HG02938 (cell line): Measurements from ENCODE around the gene YY1AP1.
"Not testable (repeated sequence)": the region's sequence is repeated elsewhere in the genome, so short reads cannot be mapped to it uniquely, and the experiment has no call there.

ENCODE experiments used
- ATAC-seq: cut with Tn5 transposase; IDR thresholded peaks from one replicate; pipeline ENCODE4 v1.9.1; 2021; ENCODE audit warnings: mild to moderate bottlenecking, moderate library complexity; ENCODE audit not compliant: unreplicated experiment

YY1AP1 gene

GRCh38 chr1:155648207-155649147 lies 40.1 kb downstream of the YY1AP1 start:
- no peak for ATAC-seq

DNA sequence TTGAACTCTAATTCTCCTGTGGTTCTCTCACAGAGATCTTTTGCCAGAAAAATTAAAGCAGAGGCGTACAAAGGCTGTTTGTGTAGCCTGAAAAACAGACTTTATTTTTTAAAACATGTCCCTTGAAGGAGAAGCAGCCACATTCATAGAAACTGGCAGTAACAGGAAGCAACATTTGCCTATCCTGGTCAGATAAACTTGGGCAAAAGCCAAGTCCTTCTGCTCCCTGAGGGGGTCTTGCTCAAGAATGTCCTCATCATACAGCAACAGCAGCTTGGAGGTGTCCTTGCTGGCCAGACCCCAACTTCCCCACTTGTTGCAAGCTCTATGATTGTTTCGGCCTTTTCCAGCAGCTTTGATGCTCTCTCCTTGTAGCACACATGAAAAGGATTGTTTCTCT lies 42.3 kb downstream of the YY1AP1 start:
- ATAC-seq = no peak

- no peak for ATAC-seq
These were observed 42.9 kb downstream of the YY1AP1 start for GRCh38 chr1:155645648-155646047.

DNA sequence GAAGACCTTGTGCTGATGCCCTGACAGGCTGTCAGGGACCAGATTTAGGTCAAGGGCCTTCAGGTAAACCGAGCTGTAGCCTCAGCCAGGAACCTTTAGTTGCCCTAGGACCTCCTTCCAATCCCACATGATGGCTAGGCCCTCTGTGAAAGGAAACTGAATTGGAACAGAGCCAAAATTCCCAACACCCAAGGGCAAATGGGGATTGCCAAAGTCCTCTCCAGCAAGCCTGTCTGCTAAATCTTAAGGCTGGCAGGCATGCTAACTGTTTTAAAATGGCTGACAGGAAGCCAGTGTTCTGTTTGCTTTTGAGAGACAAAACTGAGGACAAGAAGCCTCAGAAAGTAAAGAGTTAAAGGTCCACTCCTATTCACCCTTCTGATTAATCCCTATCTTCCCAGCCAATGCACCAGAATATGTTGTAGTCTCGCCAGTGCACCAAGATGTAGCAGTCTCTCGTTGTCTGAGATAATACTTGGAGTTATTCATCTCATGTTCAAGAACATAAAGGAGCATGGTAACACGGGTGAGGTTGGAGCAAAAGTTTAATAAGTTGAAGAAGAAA lies 43.5 kb downstream of the YY1AP1 start:
- ATAC-seq = no peak

DNA sequence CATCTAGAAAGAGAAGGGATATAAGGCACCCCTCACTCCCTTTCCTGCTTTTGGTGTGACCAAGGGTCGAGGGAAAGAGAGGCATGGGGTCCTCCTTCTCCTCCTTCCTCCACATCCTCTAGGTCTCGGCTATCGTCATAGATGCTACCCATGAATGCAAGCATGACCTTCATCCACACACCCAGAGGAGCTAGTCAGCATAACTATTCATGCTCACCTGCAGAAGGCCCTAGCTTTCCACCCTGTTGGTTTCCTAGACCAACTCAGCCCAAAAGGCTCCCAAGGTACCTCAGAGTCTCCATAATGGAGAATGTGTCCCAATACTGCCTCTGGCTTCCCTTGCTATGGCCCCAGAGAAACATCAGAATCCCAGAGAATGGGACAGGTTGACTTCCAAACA lies 45.3 kb downstream of the YY1AP1 start:
- no peak for ATAC-seq

GRCh38 chr1:155642559-155643180 lies 45.9 kb downstream of the YY1AP1 start:
- ATAC-seq = not testable (repeated sequence)

GRCh38 chr1:155640367-155640766 lies 48.2 kb downstream of the YY1AP1 start:
- no peak for ATAC-seq

- no peak for ATAC-seq
These were observed 52.0 kb downstream of the YY1AP1 start for GRCh38 chr1:155636397-155637153.

- not testable (repeated sequence) for ATAC-seq
These were observed 62.1 kb downstream of the YY1AP1 start for GRCh38 chr1:155626428-155626827.

GRCh38 chr1:155623357-155623756 lies 65.2 kb downstream of the YY1AP1 start:
- no peak for ATAC-seq

DNA sequence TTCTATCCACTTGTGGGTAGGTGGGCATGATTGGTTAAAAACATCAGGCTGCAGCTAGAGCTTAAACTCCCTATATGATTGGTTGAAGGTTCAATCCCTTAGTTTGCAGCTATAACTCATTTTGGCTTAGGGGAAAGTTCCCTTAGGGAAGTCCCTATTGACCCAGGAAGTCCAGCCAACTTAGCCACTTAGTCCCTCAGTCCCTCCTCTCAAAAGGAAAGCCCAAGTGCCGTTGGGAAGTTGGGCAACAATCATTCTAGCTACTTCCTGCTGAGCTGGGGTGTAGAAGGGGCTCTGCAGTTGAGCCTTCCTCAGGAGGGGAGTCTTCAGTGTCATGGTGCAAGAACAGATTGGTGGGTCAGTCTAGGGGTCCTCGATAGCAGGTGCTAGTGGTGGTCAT lies 66.4 kb downstream of the YY1AP1 start:
- no peak for ATAC-seq

DNA sequence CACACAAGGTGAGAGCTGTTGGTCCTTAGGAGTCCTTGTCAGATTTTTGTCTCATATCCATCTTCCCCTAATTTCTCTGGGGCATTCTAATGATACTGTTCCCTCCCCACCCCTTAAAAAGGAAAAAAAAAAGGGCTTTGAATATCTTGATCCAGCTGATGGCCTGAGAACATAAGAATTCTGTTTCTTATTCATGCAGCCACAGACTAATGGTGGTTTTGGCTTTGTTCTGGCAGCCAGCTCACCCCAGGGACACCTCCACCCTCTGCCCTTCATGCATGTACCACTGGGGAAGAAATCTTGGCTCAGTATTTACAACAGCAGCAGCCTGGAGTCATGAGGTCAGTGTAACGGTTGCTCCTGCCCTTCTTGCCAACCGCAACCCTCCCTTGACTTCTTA lies 75.3 kb downstream of the YY1AP1 start:
- not testable (repeated sequence) for ATAC-seq

DNA sequence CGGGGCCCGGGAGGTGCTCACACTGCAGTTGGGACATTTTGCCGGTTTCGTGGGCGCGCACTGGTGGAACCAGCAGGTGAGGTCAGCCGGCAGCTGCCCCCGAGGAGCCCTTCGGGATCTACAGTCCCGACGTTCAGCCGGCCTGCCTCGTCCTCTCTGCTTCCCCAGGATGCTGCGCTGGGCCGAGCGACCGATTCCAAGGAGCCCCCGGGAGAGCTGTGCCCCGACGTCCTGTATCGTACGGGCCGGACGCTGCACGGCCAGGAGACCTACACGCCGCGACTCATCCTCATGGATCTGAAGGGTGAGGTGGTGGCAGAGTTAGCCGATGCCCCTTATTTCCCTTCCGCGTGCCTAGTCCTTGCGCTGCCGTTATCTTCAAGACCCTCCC lies 78.3 kb downstream of the YY1AP1 start:
- peak; percentile 15 for ATAC-seq

- peak; percentile 87 for ATAC-seq
These were observed 78.9 kb downstream of the YY1AP1 start, which contains the start of gene MSTO1 for GRCh38 chr1:155609515-155610256. Gene MSTO1 (plus strand): TSS chr1:155610218. CDS start chr1:155610249, 31 bp downstream.
